CD4-positive, alpha-beta T cell (primary cell): ENCODE results near the gene GAB1. TPM values are rescaled to one million over a fixed set of nuclear protein-coding genes. Genes with fewer than 3 reads are reported as not detected.

Experiments used
- ATAC-seq: fragments of 200-7000 bp; cut with Tn5 transposase; one replicate; pipeline ENCODE4 v1.10.0; 2022; ENCODE audit warnings: mild to moderate bottlenecking; ENCODE audit not compliant: poor library complexity
- CTCF ChIA-PET: fragments of 350-600 bp; sonication (Branson Sonifier 250); formaldehyde crosslinking; loops from one replicate; lab custom pipeline; 2021; ENCODE audit warnings: antibody characterized with exemption, inconsistent platforms; lab: Charles Lee
- POLR2A ChIA-PET: fragments of 350-600 bp; sonication (Branson Sonifier 250); formaldehyde crosslinking; loops from one replicate; lab custom pipeline; 2021; ENCODE audit warnings: antibody characterized with exemption, inconsistent platforms; lab: Charles Lee
- DNase-seq, 14 experiments: peaks; one replicate each; pipeline ENCODE4 v3.0.0-alpha.2; 2013 to 2020; ENCODE audit warnings: mixed read lengths in 2 of 14
- H3K27ac ChIP-seq, 2 donors: one replicate each; pipeline versions ENCODE4 v1.5.1 to v1.7.0; 2013; ENCODE audit warnings: low read length in 2 of 2, low read depth in 1 of 2, mild to moderate bottlenecking in 1 of 2
- H3K27me3 ChIP-seq, 2 experiments: 1 replicate in 1 of 2; 2 replicates in 1 of 2; pipeline versions ENCODE4 v1.6.1 to v1.7.0; 2013; ENCODE audit warnings: low read length in 2 of 2, control low read depth in 1 of 2, mild to moderate bottlenecking in 1 of 2, moderate library complexity in 1 of 2; ENCODE audit not compliant: insufficient read depth in 2 of 2, control insufficient read depth in 1 of 2
- H3K36me3 ChIP-seq: one replicate; pipeline ENCODE4 v1.6.1; 2013; ENCODE audit warnings: low read length, control low read depth; ENCODE audit not compliant: insufficient read depth
- H3K4me1 ChIP-seq: one replicate; pipeline ENCODE4 v1.6.1; 2013; ENCODE audit warnings: low read length, control low read depth; ENCODE audit not compliant: insufficient read depth
- H3K4me3 ChIP-seq: one replicate; pipeline ENCODE4 v1.5.1; 2013; ENCODE audit warnings: mild to moderate bottlenecking, low read length, moderate library complexity
- H3K9me3 ChIP-seq, 2 experiments: 1 replicate in 1 of 2; 2 replicates in 1 of 2; pipeline versions ENCODE4 v1.6.1 to v1.7.0; 2013; ENCODE audit warnings: low read length in 2 of 2, mild to moderate bottlenecking in 2 of 2, control low read depth in 1 of 2, moderate library complexity in 1 of 2; ENCODE audit not compliant: control insufficient read depth in 1 of 2, insufficient read depth in 1 of 2
- H3K27ac Mint-ChIP-seq: one replicate; pipeline ENCODE4 v1.8.0; 2020; ENCODE audit warnings: mixed read lengths
- H3K27me3 Mint-ChIP-seq: one replicate; pipeline ENCODE4 v1.8.0; 2021; ENCODE audit warnings: mixed read lengths
- H3K36me3 Mint-ChIP-seq: one replicate; pipeline ENCODE4 v1.8.0; 2021; ENCODE audit warnings: low read depth, mixed read lengths
- H3K4me1 Mint-ChIP-seq: one replicate; pipeline ENCODE4 v1.8.0; 2021; ENCODE audit warnings: low read depth, mixed read lengths
- H3K4me3 Mint-ChIP-seq: one replicate; pipeline ENCODE4 v1.8.0; 2020; ENCODE audit warnings: mild to moderate bottlenecking, mixed read lengths
- H3K9me3 Mint-ChIP-seq: one replicate; pipeline ENCODE4 v1.8.0; 2020; ENCODE audit warnings: mixed read lengths
- CTCF ChIP-seq: fragments of 200-600 bp; IDR thresholded peaks from one replicate; pipeline ENCODE4 v1.8.0; 2022; ENCODE audit warnings: antibody characterized with exemption, mild to moderate bottlenecking
- intact Hi-C, 2 experiments: fragments of 100-400 bp; cut with DNase I in 1 of 2; cut with micrococcal nuclease in 1 of 2; formaldehyde crosslinking; loops; one replicate each; pipeline versions ENCODE4 v1.15.1 to v1.9.0; 2023 to 2025; cut with DNase I, micrococcal nuclease
- total RNA-seq, 174 experiments: library from RNA in 2 of 174; stranded (reverse) in 2 of 174; gene quantifications; one replicate each; pipeline ENCODE4 v1.2.3 and lab custom pipeline; 2021 to 2026

Gene GAB1
- total RNA-seq, 2 experiments from 2014 or later: 0.27 to 0.64 TPM

GRCh38 chr4:143394739-143395453 lies 58.2 kb downstream of the GAB1 start:
- Mint-ChIP-seq H3K27ac (no peak overlapping the region), H3K36me3 (no peaks in the 10 kb centered on the region), H3K27me3 (peaks cover 5% of the 10 kb centered on the region), H3K4me3 (no peak overlapping the region), H3K4me1 (no peaks in the 10 kb centered on the region), H3K9me3 (no peaks in the 10 kb centered on the region)
- H3K4me1 ChIP-seq: no peaks in the 10 kb centered on the region
- ATAC-seq (no peak), DNase-seq (no peak)
- no peak overlapping the region for H3K4me3 ChIP-seq
- CTCF ChIA-PET: no interaction called here
- no peak overlapping the region for H3K27ac ChIP-seq
- no peaks in the 10 kb centered on the region for H3K9me3 ChIP-seq
- TF ChIP-seq CTCF: no peak
- H3K27me3 ChIP-seq: peaks cover 0 to 9% of the 10 kb centered on the region in 2 experiments
- POLR2A ChIA-PET: no interaction called here
- intact Hi-C loops: no loop called here
- no peaks in the 10 kb centered on the region for H3K36me3 ChIP-seq

GRCh38 chr4:143396695-143397094 lies 60.0 kb downstream of the GAB1 start:
- no peaks in the 10 kb centered on the region for H3K36me3 ChIP-seq
- peaks cover 0 to 9% of the 10 kb centered on the region in 2 experiments for H3K27me3 ChIP-seq
- no peak overlapping the region for H3K4me3 ChIP-seq
- Mint-ChIP-seq H3K36me3 (no peaks in the 10 kb centered on the region), H3K27ac (no peak overlapping the region), H3K4me1 (no peaks in the 10 kb centered on the region), H3K9me3 (no peaks in the 10 kb centered on the region), H3K4me3 (no peak overlapping the region), H3K27me3 (peaks cover 5% of the 10 kb centered on the region)
- ATAC-seq (no peak), DNase-seq (no peak)
- no peaks in the 10 kb centered on the region for H3K9me3 ChIP-seq
- H3K4me1 ChIP-seq: no peaks in the 10 kb centered on the region
- H3K27ac ChIP-seq: no peak overlapping the region
- POLR2A ChIA-PET: no interaction called here
- TF ChIP-seq CTCF: no peak
- CTCF ChIA-PET: interaction anchor here (0.6 kb wide), 1 partner anchor 763 kb away, joined by 4 read pairs; no protein-coding TSS in a partner anchor
- intact Hi-C loops: no loop called here

GRCh38 chr4:143397335-143397734 lies 60.7 kb downstream of the GAB1 start:
- Histone ChIP-seq H3K4me1 (no peaks in the 10 kb centered on the region), H3K27ac (no peak overlapping the region), H3K27me3 (peaks cover 0 to 9% of the 10 kb centered on the region in 2 experiments), H3K36me3 (no peaks in the 10 kb centered on the region), H3K4me3 (no peak overlapping the region), H3K9me3 (no peaks in the 10 kb centered on the region)
- Mint-ChIP-seq H3K4me1 (no peaks in the 10 kb centered on the region), H3K27me3 (peaks cover 5% of the 10 kb centered on the region), H3K4me3 (no peak overlapping the region), H3K9me3 (no peaks in the 10 kb centered on the region), H3K36me3 (no peaks in the 10 kb centered on the region), H3K27ac (no peak overlapping the region)
- ATAC-seq (no peak), DNase-seq (no peak)
- POLR2A ChIA-PET: no interaction called here
- CTCF ChIA-PET: interaction anchor here (0.6 kb wide), 1 partner anchor 763 kb away, joined by 4 read pairs; no protein-coding TSS in a partner anchor
- TF ChIP-seq CTCF: no peak
- intact Hi-C loops: no loop called here
